Thoracic aorta (tissue), 2 donors: ENCODE data around the gene INPP5A. TPM values are rescaled to one million over a fixed set of nuclear protein-coding genes. Genes with fewer than 3 reads are reported as not detected.

Source experiments
- ATAC-seq: fragments of 150-250 bp; one replicate; pipeline ENCODE4 v1.8.0; 2017; ENCODE audit warnings: low read depth; ENCODE audit not compliant: insufficient number of reproducible peaks, low FRiP score
- DNase-seq: peaks from one replicate; pipeline ENCODE4 v3.0.0-alpha.2; 2020; ENCODE audit warnings: low spot score
- H3K27ac ChIP-seq, 2 donors: fragments of 200-600 bp; sonication (generic); 1 replicate in 1 of 2; 2 replicates in 1 of 2; pipeline ENCODE4 v1.5.1; 2016; ENCODE audit warnings: mild to moderate bottlenecking in 2 of 2, moderate library complexity in 2 of 2
- H3K27me3 ChIP-seq: fragments of 200-600 bp; sonication (generic); replicated peaks from 2 replicates; pipeline ENCODE4 v1.6.0; 2016; ENCODE audit warnings: mild to moderate bottlenecking; ENCODE audit not compliant: insufficient read depth
- H3K36me3 ChIP-seq: fragments of 200-600 bp; sonication (generic); one replicate; pipeline ENCODE4 v1.5.1; 2016
- H3K4me1 ChIP-seq, 2 donors: fragments of 200-600 bp; sonication (generic); 1 replicate in 1 of 2; 2 replicates in 1 of 2; pipeline versions ENCODE4 v1.5.1 to v1.6.0; 2016; ENCODE audit warnings: low read depth in 2 of 2, mild to moderate bottlenecking in 1 of 2; ENCODE audit not compliant: control insufficient read depth in 1 of 2
- H3K4me3 ChIP-seq: fragments of 200-600 bp; sonication (generic); 2 replicates; pipeline ENCODE4 v1.5.1; 2016; ENCODE audit warnings: mild to moderate bottlenecking
- H3K9me3 ChIP-seq: fragments of 200-600 bp; sonication (generic); 2 replicates; pipeline ENCODE4 v1.5.1; 2016
- CTCF ChIP-seq: fragments of 200-600 bp; sonication (generic); IDR thresholded peaks from one replicate; pipeline ENCODE4 v1.5.1; 2019; ENCODE audit warnings: antibody characterized with exemption
- total RNA-seq, 2 donors: library from RNA; depleted of rRNA; stranded (reverse); fragments of >200 nt; gene quantifications; one replicate each; pipeline versions ENCODE4 v1.1.0 to v1.2.3, GENCODE V29; 2016

INPP5A gene
- total RNA-seq, 2 donors from 2014 or later, result 120 to 142 TPM

GRCh38 chr10:132696204-132696603, 158.6 kb downstream of the INPP5A start:
- Histone ChIP-seq H3K27ac (no peak overlapping the region), H3K4me3 (no peak overlapping the region), H3K4me1 (peaks cover 0 to 16% of the 10 kb centered on the region in 2 donors), H3K36me3 (peaks cover 1% of the 10 kb centered on the region), H3K9me3 (no peaks in the 10 kb centered on the region), H3K27me3 (no peaks in the 10 kb centered on the region)
- no peak for ATAC-seq
- TF ChIP-seq CTCF, result no peak
- no peak for DNase-seq

- no peaks in the 10 kb centered on the region for H3K9me3 ChIP-seq
- H3K36me3 ChIP-seq, result no peaks in the 10 kb centered on the region
- H3K27me3 ChIP-seq, result no peaks in the 10 kb centered on the region
- no peak overlapping the region for H3K27ac ChIP-seq
- TF ChIP-seq CTCF, result no peak
- peaks cover 0 to 16% of the 10 kb centered on the region in 2 donors for H3K4me1 ChIP-seq
- DNase-seq (no peak), ATAC-seq (no peak)
- H3K4me3 ChIP-seq, result no peak overlapping the region
Observed at GRCh38 chr10:132696728-132697577, 159.4 kb downstream of the INPP5A start.

GRCh38 chr10:132697578-132698200, 160.1 kb downstream of the INPP5A start:
- DNase-seq, result no peak
- Histone ChIP-seq H3K4me3 (no peak overlapping the region), H3K4me1 (peaks cover 0 to 16% of the 10 kb centered on the region in 2 donors), H3K36me3 (no peaks in the 10 kb centered on the region), H3K27ac (no peak overlapping the region), H3K27me3 (no peaks in the 10 kb centered on the region), H3K9me3 (no peaks in the 10 kb centered on the region)
- ATAC-seq, result no peak
- no peak for TF ChIP-seq CTCF

GRCh38 chr10:132698211-132698751, 160.7 kb downstream of the INPP5A start:
- no peak for TF ChIP-seq CTCF
- Histone ChIP-seq H3K36me3 (no peaks in the 10 kb centered on the region), H3K27ac (no peak overlapping the region), H3K9me3 (no peaks in the 10 kb centered on the region), H3K4me3 (no peak overlapping the region), H3K4me1 (peaks cover 0 to 16% of the 10 kb centered on the region in 2 donors), H3K27me3 (no peaks in the 10 kb centered on the region)
- no peak for DNase-seq
- no peak for ATAC-seq

GRCh38 chr10:132698761-132699391, 161.3 kb downstream of the INPP5A start:
- DNase-seq, result no peak
- Histone ChIP-seq H3K9me3 (no peaks in the 10 kb centered on the region), H3K27me3 (no peaks in the 10 kb centered on the region), H3K4me3 (no peak overlapping the region), H3K4me1 (peaks cover 0 to 16% of the 10 kb centered on the region in 2 donors), H3K27ac (no peak overlapping the region), H3K36me3 (no peaks in the 10 kb centered on the region)
- ATAC-seq, result no peak
- TF ChIP-seq CTCF, result no peak
